Vagina (tissue), 2 donors: ENCODE results near the gene ARHGAP6.

Source experiments
- POLR2AphosphoS5 ChIP-seq, 2 donors: sonication (generic); formaldehyde crosslinking; IDR thresholded peaks; one replicate each; pipeline ENCODE4 v1.9.0; 2017; ENCODE audit warnings: antibody characterized with exemption in 2 of 2, mild to moderate bottlenecking in 2 of 2, low read depth in 1 of 2; ENCODE audit not compliant: insufficient read depth in 1 of 2
- TF ChIP-seq, protein P1 (sequence below), 3 experiments: fragments of 450-650 bp in 2 of 3; fragments of 200-600 bp in 1 of 3; sonication (generic) in 1 of 3; IDR thresholded peaks; one replicate each; pipeline ENCODE4 v1.5.1; 2017 to 2019; ENCODE audit warnings: antibody characterized with exemption in 3 of 3, mild to moderate bottlenecking in 2 of 3, moderate library complexity in 2 of 3

DNA sequence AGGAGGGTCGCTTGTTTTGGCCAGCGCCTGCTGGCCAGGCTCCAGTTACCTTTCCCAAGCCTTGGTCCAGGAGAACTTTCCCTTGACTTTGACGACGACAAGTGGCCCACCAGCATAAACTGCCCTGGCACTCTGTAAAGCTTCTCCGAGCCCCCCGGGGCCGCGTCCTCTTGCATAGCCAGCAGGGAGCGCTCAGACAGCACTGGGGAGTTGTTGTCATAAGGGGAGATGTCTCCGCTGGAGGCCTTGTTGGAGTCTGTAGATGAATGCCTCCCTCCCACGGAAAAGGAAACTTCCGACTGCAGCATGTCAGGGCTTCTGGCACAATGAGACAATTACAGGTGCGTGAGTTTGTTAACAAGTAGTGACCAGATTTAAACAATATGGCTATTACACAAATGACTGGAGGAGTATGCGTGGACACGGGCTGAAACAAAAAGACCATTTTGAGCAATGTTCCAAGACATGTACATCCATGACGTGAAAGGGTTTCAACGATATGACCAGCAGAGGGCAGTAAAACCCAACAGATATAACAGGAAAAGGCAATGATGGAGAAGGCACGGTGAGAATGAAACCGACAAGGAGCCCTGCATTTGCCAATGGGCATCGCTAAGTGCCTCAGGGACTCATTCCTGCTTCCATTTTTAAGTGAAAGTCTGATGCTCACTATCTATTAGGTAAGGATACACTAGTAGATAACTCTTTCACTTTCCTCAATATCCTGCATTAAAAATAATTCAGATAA, 521.6 kb downstream of the ARHGAP6 start:
- TF ChIP-seq, protein P1, sequence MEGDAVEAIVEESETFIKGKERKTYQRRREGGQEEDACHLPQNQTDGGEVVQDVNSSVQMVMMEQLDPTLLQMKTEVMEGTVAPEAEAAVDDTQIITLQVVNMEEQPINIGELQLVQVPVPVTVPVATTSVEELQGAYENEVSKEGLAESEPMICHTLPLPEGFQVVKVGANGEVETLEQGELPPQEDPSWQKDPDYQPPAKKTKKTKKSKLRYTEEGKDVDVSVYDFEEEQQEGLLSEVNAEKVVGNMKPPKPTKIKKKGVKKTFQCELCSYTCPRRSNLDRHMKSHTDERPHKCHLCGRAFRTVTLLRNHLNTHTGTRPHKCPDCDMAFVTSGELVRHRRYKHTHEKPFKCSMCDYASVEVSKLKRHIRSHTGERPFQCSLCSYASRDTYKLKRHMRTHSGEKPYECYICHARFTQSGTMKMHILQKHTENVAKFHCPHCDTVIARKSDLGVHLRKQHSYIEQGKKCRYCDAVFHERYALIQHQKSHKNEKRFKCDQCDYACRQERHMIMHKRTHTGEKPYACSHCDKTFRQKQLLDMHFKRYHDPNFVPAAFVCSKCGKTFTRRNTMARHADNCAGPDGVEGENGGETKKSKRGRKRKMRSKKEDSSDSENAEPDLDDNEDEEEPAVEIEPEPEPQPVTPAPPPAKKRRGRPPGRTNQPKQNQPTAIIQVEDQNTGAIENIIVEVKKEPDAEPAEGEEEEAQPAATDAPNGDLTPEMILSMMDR (IDR thresholded peaks at IDR 0.05) = peak; percentile 41 to 72 (median 56)
- peak in 1 of 2 donors; percentile 24 for TF ChIP-seq POLR2AphosphoS5 (IDR thresholded peaks at IDR 0.05; ENCODE audit: insufficient read depth in 1 of 2, low read depth in 1 of 2)
